Tracheal epithelial cell (primary cell): ENCODE measurements around the gene BRINP2. TPM values are rescaled to one million over a fixed set of nuclear protein-coding genes. Genes with fewer than 3 reads are reported as not detected.

Source experiments
- total RNA-seq: library from RNA; depleted of rRNA; stranded (reverse); fragments of >200 nt; gene quantifications from 2 replicates; pipeline ENCODE4 v1.2.1, GENCODE V29; 2014

BRINP2 gene
- not detected in 2 replicates for total RNA-seq

GRCh38 chr1:177170756-177171535 is at the start of gene BRINP2:
BRINP2 (plus strand) TSS chr1:177170958; CDS start chr1:177229877, 58,919 bp downstream.

GRCh38 chr1:177164380-177165068 is 6.2 kb upstream of the BRINP2 start, which contains the start of gene ASTN1:
ASTN1 (minus strand) TSS chr1:177164712; CDS start chr1:177164676, 36 bp downstream.

Other genes with a start within 250 kb of the BRINP2 start
- under 0.01 TPM in 1 of 2 replicates, not detected in the other for gene ASTN1, start 6.2 kb upstream of the BRINP2 start, total RNA-seq